ENCODE results near the gene COX7A2.

GRCh38 chr6:75222261-75222660 lies 21.3 kb downstream of the COX7A2 start:
- no peak for TF ChIP-seq CTCF (IDR thresholded peaks at IDR 0.05)
- TF ChIP-seq POLR2A (IDR thresholded peaks at IDR 0.05), result no peak
